DOHH2 (cell line): ENCODE data around the gene TIPIN.

Experiments
- H3F3A ChIP-seq: fragments of 200-600 bp; sonication (generic), shearing (Covaris generic); 2 replicates; pipeline ENCODE4 v1.6.0; 2016; ENCODE audit warnings: antibody characterized with exemption, mild to moderate bottlenecking; ENCODE audit not compliant: control insufficient read depth, insufficient read depth
- H3K27ac ChIP-seq: fragments of 200-600 bp; sonication (generic); 2 replicates; pipeline ENCODE4 v1.5.1; 2014; ENCODE audit warnings: low read depth, mild to moderate bottlenecking, low read length, moderate library complexity
- H3K27me3 ChIP-seq: fragments of 200-600 bp; sonication (generic); 2 replicates; pipeline ENCODE4 v1.6.1; 2014; ENCODE audit warnings: mild to moderate bottlenecking, low read length, mixed read lengths; ENCODE audit not compliant: control insufficient read depth
- H3K36me3 ChIP-seq: fragments of 200-600 bp; sonication (generic); 2 replicates; pipeline ENCODE4 v1.6.1; 2014; ENCODE audit warnings: mild to moderate bottlenecking, low read length, moderate library complexity, mixed read lengths; ENCODE audit not compliant: control insufficient read depth
- H3K4me1 ChIP-seq: fragments of 200-600 bp; sonication (generic); 2 replicates; pipeline ENCODE4 v1.6.1; 2014; ENCODE audit warnings: mild to moderate bottlenecking, low read length, mixed read lengths; ENCODE audit not compliant: control insufficient read depth
- H3K4me2 ChIP-seq: fragments of 200-600 bp; sonication (generic); 2 replicates; pipeline ENCODE4 v1.6.0; 2014; ENCODE audit warnings: mild to moderate bottlenecking, low read length, moderate library complexity
- H3K4me3 ChIP-seq: fragments of 200-600 bp; sonication (generic); 2 replicates; pipeline ENCODE4 v1.5.1; 2014; ENCODE audit warnings: mild to moderate bottlenecking, low read length, mixed read lengths
- H3K79me2 ChIP-seq: fragments of 200-600 bp; sonication (generic); 2 replicates; pipeline ENCODE4 v1.6.1; 2014; ENCODE audit warnings: mild to moderate bottlenecking, low read length, mixed read lengths; ENCODE audit not compliant: control insufficient read depth
- H3K9me2 ChIP-seq: fragments of 200-600 bp; sonication (generic); replicated peaks from 2 replicates; pipeline ENCODE4 v1.6.1; 2014; ENCODE audit warnings: mild to moderate bottlenecking, low read length, mixed read lengths; ENCODE audit not compliant: control insufficient read depth
- H3K9me3 ChIP-seq: fragments of 200-600 bp; sonication (generic); 2 replicates; pipeline ENCODE4 v1.6.1; 2014; ENCODE audit warnings: antibody characterized with exemption, low read length, mixed read lengths; ENCODE audit not compliant: control insufficient read depth, insufficient read depth
- H4K20me1 ChIP-seq: fragments of 200-600 bp; sonication (generic); 2 replicates; pipeline ENCODE4 v1.6.0; 2014; ENCODE audit warnings: low read depth, mild to moderate bottlenecking, antibody characterized with exemption, low read length, moderate library complexity; ENCODE audit not compliant: control insufficient read depth, insufficient read depth
- EZH2phosphoT487 ChIP-seq: fragments of 200-600 bp; sonication (generic); IDR thresholded peaks from 2 replicates; pipeline ENCODE4 v1.6.1; 2017; ENCODE audit warnings: borderline replicate concordance, mild to moderate bottlenecking, antibody characterized with exemption, low read length, moderate library complexity, mixed read lengths
- TF ChIP-seq, protein P1 (sequence below): fragments of 200-600 bp; sonication (generic); IDR thresholded peaks from one replicate; pipeline ENCODE4 v1.5.1; 2014; ENCODE audit warnings: antibody characterized with exemption, mild to moderate bottlenecking, low read depth, low read length; ENCODE audit not compliant: poor library complexity, severe bottlenecking

Gene TIPIN

DNA sequence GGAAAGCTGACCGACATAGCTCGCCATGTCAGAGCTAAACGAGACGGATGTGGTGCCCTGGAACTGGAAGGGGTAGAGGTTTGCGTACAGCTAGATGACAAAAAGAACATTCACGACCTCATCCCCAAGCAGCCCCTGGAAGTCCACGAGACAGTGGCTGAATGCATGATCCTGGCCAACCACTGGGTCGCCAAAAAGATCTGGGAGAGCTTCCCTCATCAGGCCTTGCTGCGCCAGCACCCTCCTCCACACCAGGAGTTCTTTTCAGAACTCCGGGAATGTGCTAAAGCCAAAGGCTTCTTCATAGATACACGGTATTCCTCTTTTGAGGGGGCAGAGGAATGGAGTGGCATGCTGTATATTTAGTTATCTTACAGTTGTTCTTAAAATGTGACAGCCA lies 30.4 kb downstream of the TIPIN start:
- H3K36me3 ChIP-seq, result peaks cover 88% of the 10 kb centered on the region

DNA sequence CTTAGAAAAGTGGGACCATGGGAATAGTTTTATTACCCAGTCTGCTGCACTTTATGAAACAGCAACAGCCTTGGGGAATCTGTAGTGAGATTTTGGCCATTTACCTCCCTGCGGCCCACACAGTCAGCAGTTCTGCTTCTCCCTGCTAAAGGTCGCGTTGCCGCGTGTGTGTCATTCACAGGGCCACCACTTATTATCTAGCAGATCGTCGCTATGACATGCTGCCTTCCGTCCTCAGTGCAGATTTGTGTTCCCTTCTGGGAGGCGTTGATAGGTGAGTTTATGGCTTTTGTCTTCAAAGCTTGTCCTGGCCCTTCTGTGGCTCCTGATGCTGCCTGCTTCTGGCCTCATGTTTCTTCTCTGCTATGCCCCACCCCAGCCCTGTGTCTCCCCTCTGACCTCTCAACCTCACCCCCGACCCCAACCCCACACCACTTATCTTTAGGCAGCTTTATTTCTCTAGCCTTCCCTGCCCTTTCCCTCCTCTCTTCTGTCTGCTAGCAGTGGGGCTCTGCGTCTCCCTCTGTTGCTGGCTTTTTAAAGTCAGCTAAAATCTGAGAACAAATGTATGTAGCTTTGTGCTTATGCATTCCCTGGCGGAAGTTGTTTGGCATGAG lies 33.1 kb downstream of the TIPIN start:
- H3K9me3 ChIP-seq, result no peaks in the 10 kb centered on the region
- no peaks in the 10 kb centered on the region for H3K9me2 ChIP-seq
- H3K4me2 ChIP-seq, result no peak overlapping the region
- no peaks in the 10 kb centered on the region for H3K79me2 ChIP-seq
- peaks cover 84% of the 10 kb centered on the region for H3K36me3 ChIP-seq
- H3K4me3 ChIP-seq, result no peak overlapping the region
- H3K27me3 ChIP-seq, result no peaks in the 10 kb centered on the region
- H3K27ac ChIP-seq, result no peak overlapping the region
- no peaks in the 10 kb centered on the region for H3K4me1 ChIP-seq
- H4K20me1 ChIP-seq, result no peaks in the 10 kb centered on the region
- TF ChIP-seq EZH2phosphoT487, result no peak
- TF ChIP-seq, protein P1, sequence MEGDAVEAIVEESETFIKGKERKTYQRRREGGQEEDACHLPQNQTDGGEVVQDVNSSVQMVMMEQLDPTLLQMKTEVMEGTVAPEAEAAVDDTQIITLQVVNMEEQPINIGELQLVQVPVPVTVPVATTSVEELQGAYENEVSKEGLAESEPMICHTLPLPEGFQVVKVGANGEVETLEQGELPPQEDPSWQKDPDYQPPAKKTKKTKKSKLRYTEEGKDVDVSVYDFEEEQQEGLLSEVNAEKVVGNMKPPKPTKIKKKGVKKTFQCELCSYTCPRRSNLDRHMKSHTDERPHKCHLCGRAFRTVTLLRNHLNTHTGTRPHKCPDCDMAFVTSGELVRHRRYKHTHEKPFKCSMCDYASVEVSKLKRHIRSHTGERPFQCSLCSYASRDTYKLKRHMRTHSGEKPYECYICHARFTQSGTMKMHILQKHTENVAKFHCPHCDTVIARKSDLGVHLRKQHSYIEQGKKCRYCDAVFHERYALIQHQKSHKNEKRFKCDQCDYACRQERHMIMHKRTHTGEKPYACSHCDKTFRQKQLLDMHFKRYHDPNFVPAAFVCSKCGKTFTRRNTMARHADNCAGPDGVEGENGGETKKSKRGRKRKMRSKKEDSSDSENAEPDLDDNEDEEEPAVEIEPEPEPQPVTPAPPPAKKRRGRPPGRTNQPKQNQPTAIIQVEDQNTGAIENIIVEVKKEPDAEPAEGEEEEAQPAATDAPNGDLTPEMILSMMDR, result no peak
- peaks cover 8% of the 10 kb centered on the region; the same call in 1 of the 2 replicates for H3F3A ChIP-seq

More for the DNA sequence above, 30.4 kb downstream of the TIPIN start:
- Histone ChIP-seq H3K9me2 (no peaks in the 10 kb centered on the region), H3K27ac (no peak overlapping the region), H3K4me3 (no peak overlapping the region), H3K9me3 (no peaks in the 10 kb centered on the region), H3K27me3 (no peaks in the 10 kb centered on the region), H3K4me1 (no peaks in the 10 kb centered on the region), H3K79me2 (no peaks in the 10 kb centered on the region), H3F3A (peaks cover 11% of the 10 kb centered on the region; the same call in 1 of the 2 replicates), H4K20me1 (no peaks in the 10 kb centered on the region), H3K4me2 (no peak overlapping the region)
- TF ChIP-seq, protein P1, result no peak
- no peak for TF ChIP-seq EZH2phosphoT487

DNA sequence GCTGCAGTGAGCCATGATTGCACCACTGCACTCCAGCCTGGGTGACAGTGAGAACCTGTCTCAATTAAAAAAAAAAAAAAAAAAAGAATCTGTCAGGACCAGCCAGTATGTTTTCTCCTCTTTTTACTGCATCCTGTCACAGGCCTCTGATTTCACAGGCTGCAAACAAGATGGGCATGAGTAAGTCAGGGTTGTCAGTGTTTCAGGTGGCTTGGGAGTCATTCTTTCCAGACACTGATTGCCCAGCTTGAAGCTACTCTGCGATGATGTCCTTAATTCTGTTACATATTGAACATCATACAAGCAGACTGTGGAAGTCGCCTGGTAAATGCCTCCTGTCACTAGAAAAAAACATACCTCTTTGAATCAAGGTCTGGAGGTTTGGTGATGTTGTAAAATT lies 44.3 kb downstream of the TIPIN start:
- Histone ChIP-seq H3K4me3 (no peak overlapping the region), H3K79me2 (no peaks in the 10 kb centered on the region), H3K27ac (no peak overlapping the region), H3K9me3 (no peaks in the 10 kb centered on the region), H3K36me3 (peaks cover 84% of the 10 kb centered on the region), H3K4me1 (peaks cover 10% of the 10 kb centered on the region), H3K9me2 (no peaks in the 10 kb centered on the region), H4K20me1 (no peaks in the 10 kb centered on the region), H3K27me3 (no peaks in the 10 kb centered on the region), H3K4me2 (no peak overlapping the region), H3F3A (no peaks in the 10 kb centered on the region)
- no peak for TF ChIP-seq EZH2phosphoT487
- TF ChIP-seq, protein P1, result no peak
